KMS-11 (cell line): Measurements from ENCODE around the gene CGRRF1.
A peak's percentile ranks its signal among the peaks of the same experiment; 100 is the strongest.

Source experiments
- H2AFZ ChIP-seq: fragments of 200-600 bp; sonication (generic); 2 replicates; pipeline ENCODE4 v1.6.1; 2016; ENCODE audit warnings: antibody characterized with exemption, mixed run types, low read depth
- H3K27ac ChIP-seq: fragments of 200-600 bp; sonication (generic); 2 replicates; pipeline ENCODE4 v1.6.1; 2016; ENCODE audit warnings: mild to moderate bottlenecking, mixed run types
- H3K27me3 ChIP-seq: fragments of 200-600 bp; sonication (generic); 2 replicates; pipeline ENCODE4 v1.6.1; 2017; ENCODE audit warnings: mild to moderate bottlenecking, low read depth, mixed run types, moderate library complexity; ENCODE audit not compliant: insufficient read depth
- H3K36me3 ChIP-seq: fragments of 200-600 bp; sonication (generic); 2 replicates; pipeline ENCODE4 v1.6.1; 2017; ENCODE audit warnings: mild to moderate bottlenecking, mixed run types; ENCODE audit not compliant: insufficient read depth
- H3K4me1 ChIP-seq: fragments of 200-600 bp; sonication (generic); 2 replicates; pipeline ENCODE4 v1.6.1; 2016; ENCODE audit warnings: mild to moderate bottlenecking, low read depth, mixed run types; ENCODE audit not compliant: poor library complexity, severe bottlenecking
- H3K4me2 ChIP-seq: fragments of 200-600 bp; sonication (generic); 2 replicates; pipeline ENCODE4 v1.7.0; 2016; ENCODE audit warnings: mild to moderate bottlenecking, mixed run types
- H3K4me3 ChIP-seq: fragments of 200-600 bp; sonication (generic); IDR thresholded peaks from 2 replicates; pipeline ENCODE4 v1.6.1; 2017; ENCODE audit warnings: low read depth, low read length, mixed read lengths; ENCODE audit not compliant: insufficient read depth
- H3K79me2 ChIP-seq: fragments of 200-600 bp; sonication (generic); 2 replicates; pipeline ENCODE4 v1.6.1; 2016; ENCODE audit warnings: low read depth, mixed run types; ENCODE audit not compliant: insufficient read depth
- H3K9ac ChIP-seq: fragments of 200-600 bp; sonication (generic); 2 replicates; pipeline ENCODE4 v1.6.1; 2016; ENCODE audit warnings: mild to moderate bottlenecking, mixed run types
- H4K20me1 ChIP-seq: fragments of 200-600 bp; sonication (generic); 2 replicates; pipeline ENCODE4 v1.6.1; 2016; ENCODE audit warnings: mild to moderate bottlenecking, mixed run types; ENCODE audit not compliant: insufficient read depth
- TF ChIP-seq, protein P1 (sequence below): fragments of 200-600 bp; sonication (generic); conservative IDR thresholded peaks from 2 replicates; pipeline ENCODE4 v1.6.1; 2017; ENCODE audit warnings: low read depth, mild to moderate bottlenecking, antibody characterized with exemption, low read length, moderate library complexity, mixed read lengths

Gene CGRRF1

DNA sequence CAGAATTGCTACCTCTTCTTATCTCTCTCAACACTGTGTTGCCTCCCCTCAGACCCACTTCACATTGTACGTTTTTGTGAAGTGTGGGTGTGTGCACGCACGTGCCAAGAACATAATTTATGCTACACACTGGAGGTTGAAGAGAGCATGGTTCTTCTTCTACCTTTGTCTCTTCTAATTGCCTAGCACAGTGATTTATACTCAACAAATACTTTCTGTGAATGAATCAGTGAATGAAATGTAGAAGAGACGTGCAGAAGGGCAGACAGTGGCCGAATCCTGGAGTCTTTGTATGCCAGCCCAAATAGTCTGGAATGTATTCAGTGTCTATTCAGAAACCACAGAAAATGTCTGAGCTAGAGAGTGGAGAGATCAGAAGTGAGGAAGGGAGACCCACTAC, 52.6 kb downstream of the CGRRF1 start:
- H3K27ac ChIP-seq, result no peak overlapping the region
- TF ChIP-seq, protein P1, sequence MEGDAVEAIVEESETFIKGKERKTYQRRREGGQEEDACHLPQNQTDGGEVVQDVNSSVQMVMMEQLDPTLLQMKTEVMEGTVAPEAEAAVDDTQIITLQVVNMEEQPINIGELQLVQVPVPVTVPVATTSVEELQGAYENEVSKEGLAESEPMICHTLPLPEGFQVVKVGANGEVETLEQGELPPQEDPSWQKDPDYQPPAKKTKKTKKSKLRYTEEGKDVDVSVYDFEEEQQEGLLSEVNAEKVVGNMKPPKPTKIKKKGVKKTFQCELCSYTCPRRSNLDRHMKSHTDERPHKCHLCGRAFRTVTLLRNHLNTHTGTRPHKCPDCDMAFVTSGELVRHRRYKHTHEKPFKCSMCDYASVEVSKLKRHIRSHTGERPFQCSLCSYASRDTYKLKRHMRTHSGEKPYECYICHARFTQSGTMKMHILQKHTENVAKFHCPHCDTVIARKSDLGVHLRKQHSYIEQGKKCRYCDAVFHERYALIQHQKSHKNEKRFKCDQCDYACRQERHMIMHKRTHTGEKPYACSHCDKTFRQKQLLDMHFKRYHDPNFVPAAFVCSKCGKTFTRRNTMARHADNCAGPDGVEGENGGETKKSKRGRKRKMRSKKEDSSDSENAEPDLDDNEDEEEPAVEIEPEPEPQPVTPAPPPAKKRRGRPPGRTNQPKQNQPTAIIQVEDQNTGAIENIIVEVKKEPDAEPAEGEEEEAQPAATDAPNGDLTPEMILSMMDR, result no peak

DNA sequence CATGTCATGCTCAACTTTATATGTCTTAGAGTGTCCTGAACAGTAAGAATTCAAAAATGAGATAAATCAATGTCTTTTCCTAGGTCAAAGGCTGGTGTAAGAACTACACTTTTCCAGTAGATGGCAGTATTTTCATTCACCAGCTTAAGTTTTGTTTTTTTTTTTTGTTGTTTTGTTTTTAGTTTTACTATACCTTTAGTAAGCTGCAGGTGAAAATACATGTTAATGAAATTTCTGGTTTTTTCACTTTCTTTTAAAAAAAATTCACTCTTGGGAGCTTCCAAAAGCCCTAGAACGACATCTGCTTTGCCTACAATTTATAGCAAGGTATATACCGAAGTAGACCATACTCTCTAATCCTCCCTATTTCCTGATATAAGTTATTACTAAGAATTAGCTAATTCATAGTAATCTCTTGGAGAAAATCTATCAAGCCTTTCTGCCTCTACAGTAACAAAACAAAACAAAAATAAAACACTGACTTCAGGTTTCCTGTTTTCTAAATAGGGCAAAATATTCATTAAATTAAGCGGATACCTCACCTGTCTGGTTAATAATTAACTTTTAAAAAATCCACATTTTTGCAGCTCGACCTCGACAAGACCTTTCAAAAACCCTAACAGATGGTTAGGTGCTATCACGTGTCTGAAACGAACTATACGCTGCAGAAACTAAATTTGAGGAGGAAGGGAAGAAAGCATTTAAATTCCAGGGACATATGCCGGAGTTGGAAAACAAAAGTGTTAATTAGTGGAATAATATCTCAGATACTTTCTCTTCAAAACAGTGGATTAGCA, 54.6 kb downstream of the CGRRF1 start:
- H2AFZ ChIP-seq, result peak overlapping the region; percentile 88; the same call in 1 of the 2 replicates
- H3K9ac ChIP-seq, result no peak overlapping the region
- H3K79me2 ChIP-seq, result no peaks in the 10 kb centered on the region
- peaks cover 4% of the 10 kb centered on the region for H3K4me1 ChIP-seq
- H3K27me3 ChIP-seq, result no peaks in the 10 kb centered on the region
- H3K36me3 ChIP-seq, result no peaks in the 10 kb centered on the region
- H3K4me3 ChIP-seq, result no peak overlapping the region
- TF ChIP-seq, protein P1, result peak; percentile 79
- no peak overlapping the region for H3K27ac ChIP-seq
- no peaks in the 10 kb centered on the region for H4K20me1 ChIP-seq
- peak overlapping the region; percentile 66 for H3K4me2 ChIP-seq

More for the DNA sequence above, 52.6 kb downstream of the CGRRF1 start:
- Histone ChIP-seq H3K79me2 (no peaks in the 10 kb centered on the region), H3K4me2 (no peak overlapping the region), H4K20me1 (no peaks in the 10 kb centered on the region), H3K36me3 (no peaks in the 10 kb centered on the region), H2AFZ (no peak overlapping the region), H3K4me1 (peaks cover 4% of the 10 kb centered on the region), H3K27me3 (no peaks in the 10 kb centered on the region), H3K4me3 (no peak overlapping the region), H3K9ac (no peak overlapping the region)

DNA sequence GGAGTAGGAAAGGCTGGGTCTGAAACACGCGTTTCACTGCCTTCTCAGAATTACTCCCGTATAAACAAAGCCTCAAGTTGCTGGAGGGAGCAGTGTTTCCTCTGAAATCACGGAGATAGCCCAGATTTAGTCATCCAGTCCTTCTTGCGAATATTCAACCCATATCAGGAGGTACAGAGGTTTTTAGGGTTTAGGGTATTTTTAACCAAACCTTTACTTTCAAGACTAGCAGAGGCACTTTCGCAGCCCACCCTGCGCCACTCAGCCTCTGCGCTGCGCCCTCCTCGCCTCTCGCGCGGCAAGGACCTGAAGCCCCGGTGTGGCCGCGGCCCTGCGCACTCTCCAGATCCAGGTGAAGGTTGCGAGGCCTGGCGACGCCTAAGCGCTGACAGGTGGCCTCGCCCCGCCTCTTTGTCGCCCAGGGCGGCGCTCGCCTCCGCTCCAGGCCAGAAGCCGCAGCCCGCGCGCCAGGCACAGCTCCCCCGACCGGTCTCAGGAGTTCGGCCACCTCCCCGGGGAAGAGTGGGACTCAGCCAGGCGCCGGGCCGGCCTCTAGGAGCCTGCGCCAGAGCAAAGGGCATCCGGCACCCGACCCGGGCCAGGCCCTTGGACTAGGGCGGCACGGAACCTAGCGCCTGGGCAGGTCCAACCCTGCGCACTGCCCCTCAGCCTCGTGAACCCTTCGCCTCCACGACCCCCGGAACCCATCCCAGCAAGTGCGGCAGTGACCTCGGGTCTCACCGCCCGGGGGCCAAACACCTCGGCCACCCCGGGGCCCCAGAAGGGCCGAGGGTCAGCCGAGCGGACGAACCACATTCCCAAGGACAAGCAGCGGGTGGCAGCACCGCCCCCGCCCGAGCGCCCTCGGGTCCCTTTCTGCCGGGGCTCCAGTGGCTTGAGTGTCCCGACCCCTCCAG, 55.4 kb downstream of the CGRRF1 start:
- Histone ChIP-seq H4K20me1 (no peaks in the 10 kb centered on the region), H3K79me2 (no peaks in the 10 kb centered on the region), H3K9ac (peak overlapping the region; percentile 60; the same call in 1 of the 2 replicates), H3K4me2 (peak overlapping the region; percentile 66), H3K4me3 (no peak overlapping the region), H3K27ac (no peak overlapping the region), H2AFZ (peak overlapping the region; percentile 88), H3K27me3 (no peaks in the 10 kb centered on the region), H3K4me1 (peaks cover 4% of the 10 kb centered on the region), H3K36me3 (no peaks in the 10 kb centered on the region)
- TF ChIP-seq, protein P1, result 0 out of 2 replicates have a peak, but pooled peaks have one; percentile 19

DNA sequence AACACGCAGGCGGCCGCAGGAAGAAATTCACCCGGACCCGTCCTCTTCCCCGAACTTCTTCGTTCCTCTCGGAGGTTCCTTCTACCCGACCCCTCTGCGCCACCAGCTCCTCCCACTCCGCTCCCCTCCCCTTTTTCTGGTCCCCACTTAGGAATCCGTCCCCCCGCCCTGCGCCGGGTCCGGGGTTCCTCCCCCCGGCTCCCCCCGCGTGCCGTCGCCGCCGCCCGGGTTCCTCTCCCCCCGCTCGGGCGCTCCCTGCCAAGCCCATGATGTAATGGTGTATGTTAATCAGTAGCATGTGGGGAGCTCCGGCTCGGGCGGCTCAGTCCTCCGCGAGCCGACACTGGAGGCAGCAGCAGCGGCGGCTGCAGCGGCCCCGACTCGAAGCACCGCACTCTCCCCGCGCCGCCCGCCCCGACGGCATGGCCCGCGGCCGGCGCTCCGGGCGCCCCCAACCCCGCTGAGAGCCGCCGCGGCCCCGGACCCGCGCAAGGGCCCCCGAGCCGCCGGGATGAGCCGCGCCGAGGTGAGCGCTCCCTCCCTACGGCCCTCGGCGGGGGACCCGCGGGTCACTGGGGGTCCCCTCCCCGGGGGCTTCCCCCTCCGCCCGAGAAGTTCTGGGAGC, 56.2 kb downstream of the CGRRF1 start:
- Histone ChIP-seq H2AFZ (peak overlapping the region; percentile 88), H3K79me2 (no peaks in the 10 kb centered on the region), H3K27ac (no peak overlapping the region)

More for the DNA sequence above, 56.2 kb downstream of the CGRRF1 start:
- H4K20me1 ChIP-seq, result no peaks in the 10 kb centered on the region
- H3K9ac ChIP-seq, result peak overlapping the region; percentile 60; the same call in 1 of the 2 replicates
- H3K36me3 ChIP-seq, result no peaks in the 10 kb centered on the region
- H3K4me3 ChIP-seq, result no peak overlapping the region
- H3K27me3 ChIP-seq, result no peaks in the 10 kb centered on the region
- peak overlapping the region; percentile 66; the same call in 1 of the 2 replicates for H3K4me2 ChIP-seq
- TF ChIP-seq, protein P1, result no peak
- peaks cover 4% of the 10 kb centered on the region for H3K4me1 ChIP-seq
